GM12873 (cell line): ENCODE measurements around the gene FAM118B.

Experiments used
- CTCF ChIP-seq: IDR thresholded peaks from 2 replicates; pipeline ENCODE4 v1.5.1; 2012; ENCODE audit warnings: low read depth, mild to moderate bottlenecking, moderate library complexity, low read length, control low read depth; ENCODE audit not compliant: insufficient read depth; ENCODE audit errors: missing control alignments

The FAM118B gene

GRCh38 chr11:126176853-126177470 is 34.6 kb upstream of the FAM118B start:
- TF ChIP-seq CTCF: no peak

GRCh38 chr11:126181939-126182730 is 29.4 kb upstream of the FAM118B start:
- TF ChIP-seq CTCF: no peak

GRCh38 chr11:126182787-126183445 is 28.7 kb upstream of the FAM118B start:
- TF ChIP-seq CTCF: no peak

GRCh38 chr11:126185259-126186024 is 26.1 kb upstream of the FAM118B start:
- no peak for TF ChIP-seq CTCF

- TF ChIP-seq CTCF: no peak
These were observed 25.4 kb upstream of the FAM118B start for GRCh38 chr11:126186025-126186698.

GRCh38 chr11:126186708-126187529 is 24.7 kb upstream of the FAM118B start:
- TF ChIP-seq CTCF: no peak
